Activated naive CD4-positive, alpha-beta T cell treated with anti-CD3 and anti-CD28 coated beads, Interleukin-2, amount 50 U/mL, for 16 hours (primary cell): ENCODE measurements around the gene AKR1A1.
A peak's percentile ranks its signal among the peaks of the same experiment; 100 is the strongest.
"Not testable (repeated sequence)": the region's sequence is repeated elsewhere in the genome, so short reads cannot be mapped to it uniquely, and the experiment has no call there.

Source experiments
- DNase-seq: peaks from one replicate; pipeline ENCODE4 v3.0.0-alpha.2; 2020

AKR1A1 gene

GRCh38 chr1:45550401-45551351 is at the start of gene AKR1A1:
Gene AKR1A1, plus strand, starts transcription at chr1:45550826. Its CDS starts 10,969 bp downstream, at chr1:45561795.
- DNase-seq: peak; percentile 93

DNA sequence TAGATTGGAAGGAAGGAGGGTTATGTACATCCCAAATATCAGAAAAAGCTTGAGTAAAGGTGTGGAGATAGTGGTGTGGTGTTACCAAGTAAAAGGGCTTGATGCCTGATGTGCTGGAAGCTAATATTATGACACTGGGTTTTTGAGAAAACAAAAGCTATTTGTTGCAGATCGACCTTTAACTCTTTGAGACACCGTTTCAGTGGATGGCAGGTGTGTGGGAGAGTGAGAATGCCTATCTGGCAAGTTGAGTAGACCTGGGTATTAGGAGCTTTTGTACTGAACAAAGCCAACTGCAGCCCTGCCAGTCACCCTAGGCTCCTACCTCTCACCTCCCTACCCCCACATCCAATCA is 49.1 kb upstream of the AKR1A1 start:
- DNase-seq: no peak

- no peak for DNase-seq
These were observed 46.9 kb upstream of the AKR1A1 start for GRCh38 chr1:45503462-45504360.

GRCh38 chr1:45507195-45507594 is 43.4 kb upstream of the AKR1A1 start:
- DNase-seq: no peak

DNA sequence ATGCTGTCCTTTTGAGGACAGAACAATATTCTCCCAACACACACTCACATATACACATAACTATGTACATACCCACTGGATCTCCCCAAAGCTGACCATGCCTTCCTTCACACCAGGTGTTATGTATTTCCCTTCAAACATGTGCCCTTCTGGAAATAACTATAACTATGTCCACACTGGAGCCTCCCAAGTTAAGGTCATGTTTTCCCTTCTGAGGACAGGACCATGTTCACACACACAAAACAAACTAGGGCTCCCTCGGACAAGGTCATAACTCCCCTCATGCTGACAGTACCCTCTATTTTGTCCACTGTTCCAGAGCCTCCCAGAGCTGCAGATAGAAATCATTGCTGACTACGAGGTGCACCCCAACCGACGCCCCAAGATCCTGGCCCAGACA is 42.7 kb upstream of the AKR1A1 start:
- DNase-seq: no peak

- DNase-seq: no peak
These were observed 42.1 kb upstream of the AKR1A1 start for GRCh38 chr1:45508295-45509151.

- no peak for DNase-seq
These were observed 40.3 kb upstream of the AKR1A1 start for GRCh38 chr1:45510036-45510971.

- no peak for DNase-seq
These were observed 39.6 kb upstream of the AKR1A1 start for GRCh38 chr1:45510972-45511527.

DNA sequence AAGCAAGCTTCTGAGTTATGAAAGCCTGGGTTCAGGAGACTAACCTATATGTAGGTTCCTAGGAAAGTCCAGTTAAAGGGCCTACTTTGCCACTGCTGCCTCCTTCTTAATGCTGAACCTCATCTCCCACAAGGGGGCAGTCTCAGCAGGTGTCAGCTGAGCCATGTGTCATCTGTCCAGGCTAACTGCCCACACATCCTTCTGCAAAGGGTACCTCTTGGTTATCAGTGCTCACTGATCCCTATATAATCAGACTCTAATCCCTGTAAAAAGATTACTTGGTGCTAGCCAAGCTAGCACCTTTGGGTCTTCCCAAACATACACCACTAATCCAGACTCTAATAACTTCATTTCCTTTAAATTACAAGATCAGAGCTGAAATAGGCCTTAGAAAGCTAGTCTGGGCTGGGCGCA is 38.0 kb upstream of the AKR1A1 start:
- peak; percentile 52 for DNase-seq

- DNase-seq: not testable (repeated sequence)
These were observed 36.9 kb upstream of the AKR1A1 start for GRCh38 chr1:45513532-45514260.

GRCh38 chr1:45516036-45516435 is 34.6 kb upstream of the AKR1A1 start:
- no peak for DNase-seq

DNA sequence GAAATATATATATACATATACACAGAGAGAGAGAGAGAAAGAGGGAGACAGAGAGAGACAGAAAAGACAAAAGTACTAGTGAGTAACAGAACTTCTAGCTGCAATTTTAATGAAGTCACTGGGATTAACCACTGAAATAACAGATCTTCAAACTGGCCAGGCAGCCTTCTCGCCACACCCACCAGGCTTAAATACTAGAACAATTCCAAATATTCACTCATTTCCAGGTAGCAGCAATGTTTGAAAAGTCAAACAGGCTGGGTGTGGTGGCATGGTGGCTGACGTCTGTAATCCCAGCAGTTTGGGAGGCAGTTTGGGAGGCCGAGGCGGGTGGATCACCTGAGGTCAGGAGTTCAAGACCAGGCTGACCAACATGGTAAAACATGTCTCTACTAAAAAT is 34.2 kb upstream of the AKR1A1 start:
- no peak for DNase-seq

DNA sequence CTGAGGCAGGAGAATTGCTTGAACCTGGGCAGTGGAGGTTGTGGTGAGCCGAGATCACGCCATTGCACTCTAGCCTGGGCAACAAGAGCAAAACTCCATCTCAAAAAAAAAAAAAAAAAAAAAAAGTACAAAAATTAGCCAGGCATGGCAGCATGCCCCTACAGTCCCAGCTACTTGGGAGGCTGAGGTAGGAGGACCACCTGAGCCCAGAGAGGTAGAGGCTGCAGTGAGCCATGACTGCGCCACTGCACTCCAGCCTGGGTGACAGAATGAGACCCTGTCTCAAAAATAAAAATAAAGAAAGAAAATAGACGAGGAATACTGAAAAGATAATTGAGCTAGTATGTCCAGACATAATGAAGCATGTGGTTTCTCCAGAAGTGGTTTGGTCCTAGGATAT is 32.3 kb upstream of the AKR1A1 start:
- not testable (repeated sequence) for DNase-seq

DNA sequence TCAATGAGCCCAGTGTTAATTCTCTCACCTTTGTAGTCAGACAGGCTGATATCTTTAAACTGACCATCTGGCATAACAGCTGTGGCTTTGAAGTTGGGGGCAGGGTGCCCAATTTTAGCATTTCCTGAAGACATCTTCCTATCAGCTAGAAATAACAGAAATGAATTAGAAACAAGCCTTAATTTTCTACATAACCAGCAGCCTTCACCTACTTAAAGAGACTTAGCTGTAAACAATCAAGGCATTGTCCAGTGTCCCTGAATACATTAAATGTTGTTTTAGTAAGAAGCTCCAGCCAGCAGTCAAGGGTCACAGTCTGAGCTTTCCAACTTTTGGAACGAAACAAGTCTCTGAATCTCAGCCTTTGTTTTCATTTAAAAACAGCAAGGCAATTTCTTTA is 31.7 kb upstream of the AKR1A1 start:
- DNase-seq: no peak

GRCh38 chr1:45519774-45520173 is 30.9 kb upstream of the AKR1A1 start:
- DNase-seq: not testable (repeated sequence)

GRCh38 chr1:45521413-45522323 is 29.0 kb upstream of the AKR1A1 start, which contains the start of gene PRDX1:
Gene PRDX1, minus strand, starts transcription at chr1:45521884. Its CDS starts 2,841 bp downstream, at chr1:45519043.
- peak; percentile 97 for DNase-seq

DNA sequence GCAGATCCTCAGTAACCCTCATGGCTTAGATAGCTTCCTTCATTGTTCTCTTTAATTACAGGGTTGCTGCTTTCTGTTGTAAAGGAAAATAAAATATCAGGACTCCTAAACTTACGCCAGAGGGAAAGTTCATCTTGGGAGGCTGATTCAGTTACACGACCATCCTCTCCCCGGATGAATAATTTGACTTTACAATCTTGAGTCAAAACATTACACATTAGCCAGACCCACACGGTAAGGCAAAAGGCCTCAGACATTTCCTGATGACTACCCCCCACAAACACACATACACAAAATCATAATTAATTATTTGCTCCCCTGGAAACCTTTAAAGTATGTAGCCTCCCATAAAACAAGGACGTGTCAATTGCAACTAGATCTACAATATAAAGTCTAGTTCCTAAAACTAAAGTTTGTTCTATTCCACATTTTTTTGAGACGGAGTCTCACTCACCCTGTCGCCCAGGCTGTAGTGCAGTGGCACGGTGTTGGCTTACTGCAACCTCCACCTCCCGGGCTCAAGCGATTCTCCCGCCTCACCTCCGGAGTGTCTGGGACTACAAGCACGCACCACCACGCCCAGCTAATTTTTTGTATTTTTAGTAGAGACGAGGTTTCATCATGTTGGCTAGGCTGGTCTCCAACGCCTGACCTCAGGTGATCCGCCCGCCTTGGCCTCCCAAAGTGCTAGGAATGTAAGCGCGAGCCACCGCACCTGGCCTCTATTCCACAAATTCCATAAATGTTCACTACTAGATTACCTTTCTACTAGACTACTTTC is 28.1 kb upstream of the AKR1A1 start:
- DNase-seq: no peak

DNA sequence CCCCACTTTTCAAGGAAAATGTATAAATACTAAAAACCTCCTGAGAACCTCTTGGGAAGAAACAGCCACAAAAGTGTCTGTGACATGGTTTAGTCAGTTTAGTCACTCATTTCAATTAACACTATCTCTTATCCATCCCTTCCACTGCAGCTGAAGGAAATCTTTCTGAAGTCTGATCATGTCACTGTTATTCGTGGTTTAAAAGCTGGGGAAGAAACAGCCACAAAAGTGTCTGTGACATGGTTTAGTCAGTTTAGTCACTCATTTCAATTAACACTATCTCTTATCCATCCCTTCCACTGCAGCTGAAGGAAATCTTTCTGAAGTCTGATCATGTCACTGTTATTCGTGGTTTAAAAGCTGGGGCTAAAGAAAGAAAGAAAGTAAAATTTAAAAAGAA is 27.1 kb upstream of the AKR1A1 start:
- not testable (repeated sequence) for DNase-seq
